ENCODE results near the gene RNF212B. TPM values are rescaled to one million over a fixed set of nuclear protein-coding genes. Genes with fewer than 3 reads are reported as not detected.
"Not testable (repeated sequence)": the region's sequence is repeated elsewhere in the genome, so short reads cannot be mapped to it uniquely, and the experiment has no call there.

Gene RNF212B
- polyA plus RNA-seq, 2 of the 4 experiments (the other 2 are of a cell fraction) = not detected

DNA sequence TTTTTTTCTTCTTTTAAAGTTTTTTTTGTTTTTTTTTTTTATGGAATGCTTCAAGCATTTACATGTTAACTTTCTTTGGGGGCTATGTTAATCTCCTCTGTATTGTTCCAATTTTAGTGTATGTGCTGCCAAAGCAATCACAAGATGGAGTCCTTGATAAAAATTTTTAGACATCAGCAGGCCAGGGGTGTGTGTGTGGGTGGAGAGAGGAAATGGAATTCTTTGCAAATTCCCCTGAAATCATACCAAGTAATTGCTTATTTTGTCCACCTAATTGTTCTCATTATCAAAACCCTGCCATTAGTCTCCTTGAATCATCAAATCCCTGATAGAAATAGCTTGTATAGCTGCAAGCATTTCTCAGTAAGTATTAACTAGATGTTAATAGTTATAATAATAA lies 21.7 kb downstream of the RNF212B start:
- ChIA-PET POLR2A (interaction anchor here (1.2 kb wide), 1 partner anchor 42 kb away, joined by 5 read pairs; no protein-coding TSS in a partner anchor), CTCF (interaction anchor here (1.4 to 22.0 kb wide), 4 partner anchors 9 to 67 kb away, joined by 5 to 254 read pairs (median 5); partner anchors contain the start of gene PPP1R3E)
- FAIRE-seq (no peak), ATAC-seq (no peak), DNase-seq (ENCODE audit: low read depth in 1 of 2, low spot score in 1 of 2) (no peak)
- no peak for TF ChIP-seq NR3C1 (IDR thresholded peaks at IDR 0.05)
- TF ChIP-seq BHLHE40 (IDR thresholded peaks at IDR 0.05; ENCODE audit: low read depth, low read length) = no peak
- TF ChIP-seq ZSCAN20 (CRISPR knock-in tag; IDR thresholded peaks at IDR 0.05) = no peak
- no peak for TF ChIP-seq KDM1A (IDR thresholded peaks at IDR 0.05; ENCODE audit: low read depth)
- TF ChIP-seq ESRRA (IDR thresholded peaks at IDR 0.05; ENCODE audit: borderline replicate concordance, low read length) = no peak
- no peak for TF ChIP-seq MAFK (IDR thresholded peaks at IDR 0.05; ENCODE audit: partially characterized antibody)
- TF ChIP-seq, protein P1, sequence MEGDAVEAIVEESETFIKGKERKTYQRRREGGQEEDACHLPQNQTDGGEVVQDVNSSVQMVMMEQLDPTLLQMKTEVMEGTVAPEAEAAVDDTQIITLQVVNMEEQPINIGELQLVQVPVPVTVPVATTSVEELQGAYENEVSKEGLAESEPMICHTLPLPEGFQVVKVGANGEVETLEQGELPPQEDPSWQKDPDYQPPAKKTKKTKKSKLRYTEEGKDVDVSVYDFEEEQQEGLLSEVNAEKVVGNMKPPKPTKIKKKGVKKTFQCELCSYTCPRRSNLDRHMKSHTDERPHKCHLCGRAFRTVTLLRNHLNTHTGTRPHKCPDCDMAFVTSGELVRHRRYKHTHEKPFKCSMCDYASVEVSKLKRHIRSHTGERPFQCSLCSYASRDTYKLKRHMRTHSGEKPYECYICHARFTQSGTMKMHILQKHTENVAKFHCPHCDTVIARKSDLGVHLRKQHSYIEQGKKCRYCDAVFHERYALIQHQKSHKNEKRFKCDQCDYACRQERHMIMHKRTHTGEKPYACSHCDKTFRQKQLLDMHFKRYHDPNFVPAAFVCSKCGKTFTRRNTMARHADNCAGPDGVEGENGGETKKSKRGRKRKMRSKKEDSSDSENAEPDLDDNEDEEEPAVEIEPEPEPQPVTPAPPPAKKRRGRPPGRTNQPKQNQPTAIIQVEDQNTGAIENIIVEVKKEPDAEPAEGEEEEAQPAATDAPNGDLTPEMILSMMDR (IDR thresholded peaks at IDR 0.05) = no peak
- TF ChIP-seq CEBPB (IDR thresholded peaks at IDR 0.05) = no peak
- Histone ChIP-seq H3K4me3 (no peak overlapping the region), H3K9me3 (0 out of 3 replicates have a peak, but pooled peaks cover 3% of the 10 kb centered on the region), H3K4me1 (no peaks in the 10 kb centered on the region), H3K27ac (no peak overlapping the region), H3K4me2 (no peak overlapping the region)

DNA sequence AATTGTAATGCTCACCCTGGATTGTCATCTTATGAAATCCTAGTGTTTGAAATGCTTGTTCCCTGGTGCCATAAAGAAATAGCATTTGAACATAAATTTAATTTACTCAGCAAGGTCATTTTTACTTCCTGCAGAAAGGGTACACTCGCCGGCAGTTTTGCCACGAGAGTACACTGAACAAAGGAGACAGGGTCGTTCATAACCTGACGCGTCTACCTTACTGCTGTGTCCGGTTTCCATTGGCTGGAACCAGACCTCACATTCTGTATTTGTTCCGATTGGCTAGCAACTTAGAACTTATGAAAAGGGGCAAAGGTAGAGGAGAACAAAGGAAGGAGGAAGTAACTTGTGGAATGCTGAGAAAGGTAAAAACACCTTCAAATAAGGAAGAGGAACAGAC lies 23.1 kb downstream of the RNF212B start:
- H3K4me1 ChIP-seq; H3K27ac ChIP-seq; POLR2A ChIA-PET; H3K9me3 ChIP-seq; H3K4me3 ChIP-seq; FAIRE-seq; DNase-seq (ENCODE audit: low read depth in 1 of 2, low spot score in 1 of 2); ATAC-seq: not testable (repeated sequence)
- CTCF ChIA-PET = interaction anchor here (1.0 to 22.0 kb wide), 4 partner anchors 37 to 299 kb away, joined by 3 to 254 read pairs (median 21); partner anchors contain the start of gene PPP1R3E
- 37% methylated on average over 8 of the region's 8 CpGs for WGBS (ENCODE audit: missing lambda C conversion rate)
- peak overlapping the region; percentile 28; the same call in 2 of the 3 replicates for H3K4me2 ChIP-seq

DNA sequence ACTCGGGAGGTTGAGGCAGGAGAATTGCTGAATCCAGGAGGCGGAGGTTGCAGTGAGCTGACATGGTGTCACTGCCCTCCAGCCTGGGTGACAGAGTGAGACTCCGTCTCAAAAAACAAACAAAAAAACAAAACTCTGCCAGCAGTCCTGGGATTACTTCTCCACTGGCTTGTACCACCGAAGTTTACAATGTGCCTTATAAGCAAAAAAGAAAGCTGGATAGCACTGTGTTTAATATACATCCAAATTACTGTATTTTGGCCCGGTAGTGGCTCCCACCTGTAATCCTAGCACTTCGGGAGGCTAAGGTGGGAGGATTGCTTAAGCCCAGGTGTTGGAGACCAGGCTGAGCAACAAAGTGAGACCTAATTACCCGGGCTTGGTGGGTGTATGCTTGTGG lies 31.5 kb downstream of the RNF212B start:
- Histone ChIP-seq H3K27ac (no peak overlapping the region), H3K4me1 (no peaks in the 10 kb centered on the region), H3K9me3 (no peaks in the 10 kb centered on the region), H3K4me3 (no peak overlapping the region), H3K4me2 (no peak overlapping the region)
- ATAC-seq (no peak), FAIRE-seq (no peak), DNase-seq (ENCODE audit: low read depth in 1 of 2, low spot score in 1 of 2) (no peak)
- TF ChIP-seq RNF2 (IDR thresholded peaks at IDR 0.05; ENCODE audit: borderline replicate concordance, low read depth) = no peak
- no peak for TF ChIP-seq HOXA7 (CRISPR knock-in tag; IDR thresholded peaks at IDR 0.05)
- TF ChIP-seq MAFK (IDR thresholded peaks at IDR 0.05; ENCODE audit: partially characterized antibody) = peak; percentile 27
- TF ChIP-seq ZFP36 (IDR thresholded peaks at IDR 0.05; ENCODE audit: borderline replicate concordance, partially characterized antibody) = no peak
- TF ChIP-seq, protein P2, sequence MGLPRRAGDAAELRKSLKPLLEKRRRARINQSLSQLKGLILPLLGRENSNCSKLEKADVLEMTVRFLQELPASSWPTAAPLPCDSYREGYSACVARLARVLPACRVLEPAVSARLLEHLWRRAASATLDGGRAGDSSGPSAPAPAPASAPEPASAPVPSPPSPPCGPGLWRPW (IDR thresholded peaks at IDR 0.05) = no peak
- CTCF ChIA-PET = interaction anchor here (1.0 to 22.0 kb wide), 4 partner anchors 19 to 110 kb away, joined by 6 to 254 read pairs (median 14); partner anchors contain the start of genes PABPN1 and PPP1R3E
- WGBS (ENCODE audit: missing lambda C conversion rate) = 47% methylated on average over 7 of the region's 7 CpGs
- POLR2A ChIA-PET = interaction anchor here (0.7 to 1.2 kb wide), 2 partner anchors 17 to 37 kb away, joined by 3 read pairs; no protein-coding TSS in a partner anchor

DNA sequence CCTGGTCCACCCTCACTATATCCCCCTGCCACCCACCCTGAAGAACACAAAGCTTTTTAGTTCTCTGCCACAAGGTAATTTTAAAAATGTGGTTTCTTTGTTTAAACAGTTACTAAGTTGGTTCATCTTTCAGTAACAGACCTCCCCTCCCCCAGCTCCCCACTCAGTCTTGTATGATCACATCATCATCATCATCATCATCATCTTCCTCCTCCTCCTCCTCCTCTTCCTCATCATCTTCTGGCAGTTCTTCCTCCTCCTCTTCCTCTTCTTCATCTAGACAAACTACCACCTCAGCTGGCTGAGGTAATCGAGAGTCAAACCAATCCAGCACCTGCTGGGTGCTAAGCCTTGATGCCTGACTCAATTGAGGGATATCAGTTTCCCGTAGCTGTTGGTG lies 37.7 kb downstream of the RNF212B start:
- POLR2A ChIA-PET = no interaction called here
- WGBS (ENCODE audit: missing lambda C conversion rate) = 56% methylated on average over 2 of the region's 2 CpGs
- peaks cover 7% of the 10 kb centered on the region; the same call in 2 of the 3 replicates for H3K4me1 ChIP-seq
- FAIRE-seq (no peak), DNase-seq (ENCODE audit: low read depth in 1 of 2, low spot score in 1 of 2) (no peak), ATAC-seq (no peak)
- no peak overlapping the region for H3K27ac ChIP-seq
- H3K9me3 ChIP-seq = no peaks in the 10 kb centered on the region
- TF ChIP-seq TP53 (CRISPR knock-in tag; IDR thresholded peaks at IDR 0.05) (no peak), EP300 (IDR thresholded peaks at IDR 0.05) (no peak), EHF (CRISPR knock-in tag; IDR thresholded peaks at IDR 0.05) (no peak)
- CTCF ChIA-PET = interaction anchor here (0.8 to 22.0 kb wide), 4 partner anchors 10 to 193 kb away, joined by 3 to 254 read pairs (median 6); partner anchors contain the start of gene PPP1R3E
- H3K4me3 ChIP-seq = no peak overlapping the region
- H3K4me2 ChIP-seq = no peak overlapping the region
